Sigmoid colon (tissue), 4 donors: ENCODE results near the gene KRTAP4-12.

ENCODE experiments used
- CTCF ChIP-seq, 4 experiments: fragments of 450-650 bp in 3 of 4; fragments of 200-600 bp in 1 of 4; IDR thresholded peaks; one replicate each; pipeline ENCODE4 v1.5.1; 2016 to 2019; ENCODE audit warnings: antibody characterized with exemption in 4 of 4, mild to moderate bottlenecking in 3 of 4, moderate library complexity in 2 of 4
- EP300 ChIP-seq, 4 donors: sonication (generic); formaldehyde crosslinking; IDR thresholded peaks; one replicate each; pipeline ENCODE4 v1.6.1; 2017; ENCODE audit warnings: antibody characterized with exemption in 4 of 4

GRCh38 chr17:41171886-41172285, 47.9 kb upstream of the KRTAP4-12 start:
- no peak for TF ChIP-seq EP300 (IDR thresholded peaks at IDR 0.05)
- no peak for TF ChIP-seq CTCF (IDR thresholded peaks at IDR 0.05)
